Subcutaneous adipose tissue (tissue), 4 donors: ENCODE data around the gene KCTD6. TPM values are rescaled to one million over a fixed set of nuclear protein-coding genes. Genes with fewer than 3 reads are reported as not detected.

ENCODE experiments used
- total RNA-seq, 4 donors: library from RNA; depleted of rRNA; stranded (reverse); fragments of >200 nt; gene quantifications; one replicate each; pipeline ENCODE4 v1.1.0, GENCODE V29; 2016
- TF ChIP-seq, protein P1 (sequence below): fragments of 450-650 bp; IDR thresholded peaks from one replicate; pipeline ENCODE4 v1.5.1; 2016; ENCODE audit warnings: low read depth, mild to moderate bottlenecking, control low read depth, antibody characterized with exemption, moderate library complexity

KCTD6 gene
- total RNA-seq, 4 donors from 2014 or later: 13.9 to 17.8 (median 15.7) TPM

DNA sequence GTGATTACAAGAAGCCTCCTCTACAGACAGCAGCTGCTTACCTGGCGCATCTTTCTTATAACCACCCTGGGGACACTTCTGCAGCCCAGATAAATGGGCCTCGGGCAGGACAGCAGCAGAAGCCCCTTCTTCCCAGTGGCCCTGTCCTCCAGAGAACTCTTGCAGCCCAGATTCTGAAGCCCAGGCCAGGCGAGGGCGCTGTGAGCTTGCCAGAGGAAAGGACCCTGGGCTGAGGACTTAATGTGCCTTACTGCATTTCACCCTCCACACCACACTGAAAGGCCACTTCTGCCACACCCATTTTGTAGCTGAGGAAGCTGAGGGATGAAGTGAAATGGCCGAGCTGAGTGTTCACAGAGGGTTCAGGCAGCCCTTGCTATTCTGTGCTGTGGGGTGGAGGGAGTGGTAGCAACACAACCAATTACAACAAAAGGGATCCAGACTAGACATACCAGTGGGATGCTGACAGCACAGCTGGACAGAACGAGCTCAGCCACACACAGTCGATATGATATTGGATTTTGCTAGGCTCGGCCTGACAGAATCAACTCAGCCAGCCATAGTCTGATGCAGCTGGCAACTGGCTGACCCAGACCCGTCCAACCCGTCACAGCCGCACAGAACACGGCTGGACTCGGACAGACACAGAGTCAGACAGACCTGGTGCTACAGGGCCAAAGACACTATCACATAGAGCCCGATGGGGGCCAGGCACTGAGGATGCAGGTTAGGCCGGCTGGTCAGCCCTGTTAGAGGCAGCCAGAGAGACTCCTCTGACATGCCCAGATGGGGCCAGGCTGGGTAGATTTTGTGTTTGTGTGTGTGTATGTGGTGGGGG lies 37.8 kb downstream of the KCTD6 start:
- TF ChIP-seq, protein P1, sequence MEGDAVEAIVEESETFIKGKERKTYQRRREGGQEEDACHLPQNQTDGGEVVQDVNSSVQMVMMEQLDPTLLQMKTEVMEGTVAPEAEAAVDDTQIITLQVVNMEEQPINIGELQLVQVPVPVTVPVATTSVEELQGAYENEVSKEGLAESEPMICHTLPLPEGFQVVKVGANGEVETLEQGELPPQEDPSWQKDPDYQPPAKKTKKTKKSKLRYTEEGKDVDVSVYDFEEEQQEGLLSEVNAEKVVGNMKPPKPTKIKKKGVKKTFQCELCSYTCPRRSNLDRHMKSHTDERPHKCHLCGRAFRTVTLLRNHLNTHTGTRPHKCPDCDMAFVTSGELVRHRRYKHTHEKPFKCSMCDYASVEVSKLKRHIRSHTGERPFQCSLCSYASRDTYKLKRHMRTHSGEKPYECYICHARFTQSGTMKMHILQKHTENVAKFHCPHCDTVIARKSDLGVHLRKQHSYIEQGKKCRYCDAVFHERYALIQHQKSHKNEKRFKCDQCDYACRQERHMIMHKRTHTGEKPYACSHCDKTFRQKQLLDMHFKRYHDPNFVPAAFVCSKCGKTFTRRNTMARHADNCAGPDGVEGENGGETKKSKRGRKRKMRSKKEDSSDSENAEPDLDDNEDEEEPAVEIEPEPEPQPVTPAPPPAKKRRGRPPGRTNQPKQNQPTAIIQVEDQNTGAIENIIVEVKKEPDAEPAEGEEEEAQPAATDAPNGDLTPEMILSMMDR: no peak

DNA sequence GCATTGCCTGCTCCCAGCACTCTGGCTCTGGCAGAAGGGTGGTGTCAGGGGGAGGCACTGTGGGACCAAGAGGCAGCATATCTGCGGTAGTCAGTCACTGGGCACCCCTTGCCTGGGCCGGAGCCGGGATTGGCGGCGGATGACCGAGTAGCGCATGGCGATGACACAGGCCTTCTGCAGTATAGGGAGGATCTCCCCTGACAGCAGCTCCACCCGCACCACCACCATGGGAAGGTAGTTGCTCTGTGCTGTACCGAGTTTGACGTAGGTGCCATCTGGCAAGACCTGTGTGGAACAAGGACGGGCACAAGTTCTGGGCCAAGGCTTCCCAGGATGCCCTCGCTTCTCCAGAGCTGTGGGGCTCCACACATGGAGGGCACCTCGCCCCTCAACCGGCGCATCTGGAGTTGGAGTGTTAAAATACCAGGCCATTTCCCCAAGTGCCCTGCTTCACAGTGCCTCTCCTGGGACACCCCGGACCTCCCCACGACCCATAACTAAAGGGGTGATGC lies 38.5 kb downstream of the KCTD6 start:
- TF ChIP-seq, protein P1: no peak

DNA sequence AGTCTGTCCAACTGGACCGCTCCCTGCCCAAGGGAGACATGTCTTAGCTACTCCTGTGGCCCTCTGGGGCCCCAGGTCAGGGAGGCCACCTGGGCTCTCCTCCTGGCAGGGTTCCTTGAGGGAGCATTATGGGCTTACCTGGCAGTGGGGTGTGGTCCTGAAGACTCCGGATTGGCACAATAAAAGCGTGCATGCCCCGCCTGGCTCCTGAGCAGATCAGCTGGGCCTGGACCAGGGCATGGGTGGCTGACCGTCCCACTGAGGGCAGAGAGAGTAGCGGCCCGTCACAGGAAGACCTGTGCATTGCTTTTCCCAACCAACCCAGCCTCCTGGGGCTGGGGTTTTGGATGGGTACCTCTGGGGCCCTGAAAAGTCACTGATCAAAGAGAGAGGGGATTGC lies 39.7 kb downstream of the KCTD6 start:
- TF ChIP-seq, protein P1: no peak

DNA sequence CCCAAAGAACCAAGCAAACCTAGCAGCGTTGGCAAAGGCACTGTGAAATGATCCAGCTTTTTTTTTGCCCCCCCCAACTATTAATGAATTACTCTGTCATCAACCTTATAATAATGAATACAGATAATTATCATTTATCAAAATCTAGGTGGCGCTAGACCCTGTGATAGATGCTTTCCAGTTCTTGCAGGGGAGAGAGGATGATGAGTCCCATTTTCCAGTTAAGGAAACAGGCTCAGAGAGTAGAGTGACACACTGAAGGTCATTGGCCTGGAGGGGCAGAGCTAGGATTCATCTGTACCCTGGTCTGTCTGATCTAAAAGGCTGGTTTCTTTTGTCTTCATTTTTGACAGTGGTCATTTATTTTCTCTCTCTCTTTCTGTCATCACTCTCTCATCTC lies 40.1 kb downstream of the KCTD6 start:
- TF ChIP-seq, protein P1: no peak

DNA sequence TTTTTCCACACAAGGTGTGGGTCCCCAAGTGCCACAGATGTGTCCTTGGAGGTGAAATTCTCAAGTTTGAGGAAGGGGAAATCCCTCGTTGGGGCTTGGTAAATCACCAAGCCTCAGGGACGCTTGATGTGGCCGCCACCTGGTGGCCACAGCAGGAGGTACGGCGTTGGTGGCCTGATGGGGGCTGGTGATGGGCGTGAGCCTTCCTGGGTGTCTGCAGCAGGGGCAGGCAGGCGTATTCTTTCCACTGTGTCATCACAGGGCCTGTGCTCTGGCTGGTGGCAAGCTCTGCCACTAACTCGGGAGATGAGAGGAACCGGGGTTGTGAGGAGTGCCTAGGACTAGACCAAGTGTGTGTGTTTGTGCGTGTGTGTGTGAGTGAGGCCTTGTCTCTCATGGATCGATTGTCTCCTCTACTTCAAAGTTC lies 40.9 kb downstream of the KCTD6 start:
- TF ChIP-seq, protein P1: no peak

DNA sequence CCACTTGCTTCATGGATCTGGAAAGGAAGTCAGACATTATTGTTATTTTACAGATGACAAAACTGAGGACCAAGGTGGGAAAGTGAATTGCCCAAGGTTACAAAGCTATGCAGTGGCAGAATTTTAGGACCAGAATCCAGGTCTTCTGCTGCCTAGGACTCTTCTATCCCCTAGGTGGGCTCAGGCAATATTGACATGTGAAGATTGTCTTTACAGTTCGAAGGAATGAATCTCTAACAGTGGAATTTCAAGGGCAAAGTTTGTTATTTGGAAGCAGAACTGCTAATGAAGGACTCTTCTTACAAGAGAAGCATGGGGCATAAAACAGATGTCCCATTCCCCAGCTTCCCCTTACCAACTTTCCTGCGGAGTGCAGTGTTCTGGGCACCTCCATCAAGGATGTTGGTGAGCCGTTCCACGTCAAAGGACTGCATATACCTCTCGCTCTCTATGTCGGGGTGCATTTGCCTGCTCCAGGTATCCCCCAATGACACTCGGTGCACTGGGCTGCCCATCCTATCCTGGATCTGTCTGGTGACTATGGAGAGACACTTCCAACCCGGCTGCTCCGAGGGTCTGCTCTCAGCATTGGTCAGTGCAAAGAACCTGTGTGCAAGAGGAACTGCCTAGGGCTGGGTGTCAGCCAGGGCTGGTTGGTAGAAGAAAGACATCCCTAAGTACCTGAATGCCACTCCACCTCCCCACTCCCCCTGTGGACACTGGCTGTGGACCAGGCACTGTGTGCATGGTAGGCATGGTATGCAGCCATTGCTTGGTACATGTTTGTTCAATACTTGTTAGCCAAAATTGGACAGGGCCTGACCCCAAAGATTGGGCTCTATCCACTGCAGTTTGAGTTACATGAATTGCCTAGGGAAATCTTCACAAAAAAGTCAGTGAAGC lies 42.9 kb downstream of the KCTD6 start:
- TF ChIP-seq, protein P1: no peak
